BLaER1 treated with 17β-estradiol and CSF1 and Interleukin-3, amounts not matched to agents 10 nM and 100 nM (cell line): ENCODE data around the gene SHISA6.
A peak's percentile ranks its signal among the peaks of the same experiment; 100 is the strongest.

Experiments
- H3K27ac ChIP-seq, 11 experiments: shearing (Covaris generic); formaldehyde crosslinking; 2 replicates each; pipeline ENCODE4 v1.8.1; 2022
- H3K27me3 ChIP-seq, 11 experiments: shearing (Covaris generic); formaldehyde crosslinking; 2 replicates each; pipeline ENCODE4 v1.8.1; 2022
- H3K36me3 ChIP-seq, 11 experiments: shearing (Covaris generic); formaldehyde crosslinking; 2 replicates each; pipeline ENCODE4 v1.8.1; 2022
- H3K4me1 ChIP-seq, 10 experiments: shearing (Covaris generic); formaldehyde crosslinking; 2 replicates each; pipeline ENCODE4 v1.8.1; 2022
- H3K4me2 ChIP-seq, 11 experiments: shearing (Covaris generic); formaldehyde crosslinking; 2 replicates each; pipeline ENCODE4 v1.8.1; 2022
- H3K4me3 ChIP-seq, 10 experiments: shearing (Covaris generic); formaldehyde crosslinking; 2 replicates each; pipeline ENCODE4 v1.8.1; 2022
- H3K9ac ChIP-seq, 11 experiments: shearing (Covaris generic); formaldehyde crosslinking; 2 replicates each; pipeline ENCODE4 v1.8.1; 2022
- H3K9me3 ChIP-seq, 11 experiments: shearing (Covaris generic); formaldehyde crosslinking; replicated peaks in 1 of 11; 2 replicates each; pipeline ENCODE4 v1.8.1; 2022
- H4K20me1 ChIP-seq, 11 experiments: shearing (Covaris generic); formaldehyde crosslinking; 2 replicates each; pipeline ENCODE4 v1.8.1; 2022
- Cebpa-rat ChIP-seq, 11 experiments: shearing (Covaris generic); IDR thresholded peaks; 2 replicates each; pipeline ENCODE4 v1.8.1; 2022

Gene SHISA6

DNA sequence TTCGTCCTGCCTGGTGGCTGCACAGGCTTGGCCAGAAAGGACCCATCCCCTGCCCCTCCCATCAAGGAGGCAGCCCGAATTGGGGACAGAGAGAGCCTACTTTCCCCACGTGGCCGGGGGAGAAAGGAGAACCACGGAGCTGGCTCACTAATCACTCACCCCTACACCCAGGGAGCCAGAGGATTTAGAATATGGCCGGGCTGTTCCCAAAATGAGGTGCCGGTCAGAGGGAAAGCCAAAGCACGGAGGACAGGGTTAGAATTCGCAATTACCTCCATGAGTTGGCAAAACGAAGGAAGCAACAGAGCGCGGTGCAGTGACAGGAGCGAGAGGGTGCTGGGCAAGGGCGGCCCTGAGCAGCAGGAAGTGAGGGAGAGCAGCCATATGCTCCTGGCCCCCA, 33.1 kb downstream of the SHISA6 start:
- TF ChIP-seq Cebpa-rat (IDR thresholded peaks at IDR 0.05) = no peak
- H3K4me3 ChIP-seq = no peak overlapping the region
- no peak overlapping the region for H3K9ac ChIP-seq
- H3K9me3 ChIP-seq = no peaks in the 10 kb centered on the region
- no peak overlapping the region for H3K4me2 ChIP-seq
- no peak overlapping the region for H3K27ac ChIP-seq
- peaks cover 0 to 12% (median 0%) of the 10 kb centered on the region in 10 experiments; a peak in 5 of 20 replicates for H3K4me1 ChIP-seq
- H3K36me3 ChIP-seq = no peaks in the 10 kb centered on the region
- H4K20me1 ChIP-seq = no peaks in the 10 kb centered on the region
- no peaks in the 10 kb centered on the region for H3K27me3 ChIP-seq

DNA sequence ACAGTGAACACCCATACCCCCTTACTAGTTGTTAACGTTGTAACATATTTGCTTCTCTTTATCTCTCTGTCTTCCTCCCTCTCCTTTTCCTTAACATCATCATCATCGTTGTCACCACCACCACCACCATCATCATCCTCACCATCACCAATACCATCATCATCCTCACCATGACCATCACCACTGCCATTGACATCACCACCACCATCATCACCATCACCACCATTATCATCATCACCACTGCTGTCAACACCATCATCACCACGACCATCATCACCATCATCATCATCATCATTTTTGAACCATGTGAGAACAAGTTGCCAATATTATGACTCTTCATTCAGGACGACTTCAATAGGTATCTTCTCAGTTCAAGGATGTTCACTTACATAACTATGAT, 35.5 kb downstream of the SHISA6 start:
- Histone ChIP-seq H4K20me1 (no peaks in the 10 kb centered on the region), H3K36me3 (no peaks in the 10 kb centered on the region), H3K4me1 (peaks cover 0 to 12% (median 0%) of the 10 kb centered on the region in 10 experiments; a peak in 5 of 20 replicates), H3K4me2 (no peak overlapping the region), H3K4me3 (no peak overlapping the region), H3K27me3 (no peaks in the 10 kb centered on the region), H3K9ac (no peak overlapping the region), H3K9me3 (peaks cover 0 to 13% (median 5%) of the 10 kb centered on the region in 11 experiments; a peak in 10 of 22 replicates), H3K27ac (no peak overlapping the region)
- no peak for TF ChIP-seq Cebpa-rat (IDR thresholded peaks at IDR 0.05)

DNA sequence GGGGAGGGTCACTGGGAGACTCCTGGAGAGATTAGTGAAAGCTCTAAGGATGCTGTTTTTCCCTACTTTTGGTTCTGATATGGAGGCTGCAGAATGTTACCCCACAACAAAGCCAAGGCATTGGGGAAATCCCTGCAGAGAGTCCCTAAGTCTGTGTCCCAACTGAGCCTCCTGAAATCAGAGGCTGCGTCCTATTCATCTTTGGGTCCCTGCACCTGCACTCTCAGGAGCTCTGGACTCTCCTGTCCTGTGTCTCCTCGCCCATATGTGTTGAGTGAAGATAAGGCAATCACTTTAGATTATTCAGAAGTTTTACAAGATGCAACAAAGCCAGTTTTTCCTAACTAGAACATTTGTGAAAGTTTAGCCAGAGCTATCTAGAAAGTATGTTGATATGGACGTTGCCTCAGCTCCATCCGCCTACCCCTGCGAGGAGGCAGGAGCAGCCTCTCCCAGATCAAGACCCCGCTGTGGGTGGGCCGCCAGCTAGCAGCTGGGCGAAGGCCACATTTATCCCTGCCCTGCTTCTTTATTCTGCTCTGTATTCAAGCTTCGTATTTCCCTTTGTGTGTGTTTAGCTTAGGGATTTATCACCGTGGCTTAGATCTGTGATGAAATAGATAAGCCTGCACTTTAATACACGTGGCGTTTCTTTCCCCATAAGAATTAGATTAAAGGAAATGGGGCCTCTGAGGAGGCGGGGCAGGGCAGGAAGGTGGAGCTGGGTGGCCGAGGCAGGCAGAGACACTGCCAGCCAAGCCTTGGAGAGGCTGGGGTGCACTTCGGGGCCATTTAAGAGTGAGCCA, 37.4 kb downstream of the SHISA6 start:
- Histone ChIP-seq H3K4me2 (0 out of 22 replicates have a peak overlapping the region, but pooled peaks of 2 of the 11 experiments have one; percentile 10 to 31), H3K27ac (no peak overlapping the region), H4K20me1 (no peaks in the 10 kb centered on the region), H3K9me3 (peaks cover 0 to 19% (median 9%) of the 10 kb centered on the region in 11 experiments; a peak in 10 of 22 replicates), H3K4me3 (no peak overlapping the region), H3K27me3 (no peaks in the 10 kb centered on the region), H3K9ac (no peak overlapping the region), H3K4me1 (peaks cover 0 to 12% (median 0%) of the 10 kb centered on the region in 10 experiments; a peak in 5 of 20 replicates), H3K36me3 (no peaks in the 10 kb centered on the region)
- TF ChIP-seq Cebpa-rat (IDR thresholded peaks at IDR 0.05) = no peak

DNA sequence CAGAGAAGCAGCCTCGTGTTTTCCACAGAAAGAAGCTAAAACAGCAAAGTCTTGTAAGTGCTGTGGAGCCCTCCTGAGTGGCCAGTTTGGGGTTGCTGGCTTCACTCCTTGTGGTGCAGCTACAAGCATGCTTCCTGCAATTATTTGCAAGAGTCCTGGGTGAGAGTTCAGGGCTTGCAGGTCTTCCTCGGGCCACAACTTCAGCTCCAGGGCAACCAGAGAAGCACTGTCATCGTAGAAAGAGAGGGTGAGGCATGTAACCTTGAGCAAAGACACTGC, 37.9 kb downstream of the SHISA6 start:
- no peaks in the 10 kb centered on the region for H3K27me3 ChIP-seq
- H3K9me3 ChIP-seq = peaks cover 0 to 19% (median 9%) of the 10 kb centered on the region in 11 experiments; a peak in 10 of 22 replicates
- H3K36me3 ChIP-seq = no peaks in the 10 kb centered on the region
- H3K4me3 ChIP-seq = no peak overlapping the region
- 0 out of 22 replicates have a peak overlapping the region, but pooled peaks of 2 of the 11 experiments have one; percentile 10 to 31 for H3K4me2 ChIP-seq
- no peak overlapping the region for H3K27ac ChIP-seq
- H3K9ac ChIP-seq = no peak overlapping the region
- no peaks in the 10 kb centered on the region for H4K20me1 ChIP-seq
- H3K4me1 ChIP-seq = peaks cover 0 to 12% (median 0%) of the 10 kb centered on the region in 10 experiments; a peak in 5 of 20 replicates
- no peak for TF ChIP-seq Cebpa-rat (IDR thresholded peaks at IDR 0.05)

DNA sequence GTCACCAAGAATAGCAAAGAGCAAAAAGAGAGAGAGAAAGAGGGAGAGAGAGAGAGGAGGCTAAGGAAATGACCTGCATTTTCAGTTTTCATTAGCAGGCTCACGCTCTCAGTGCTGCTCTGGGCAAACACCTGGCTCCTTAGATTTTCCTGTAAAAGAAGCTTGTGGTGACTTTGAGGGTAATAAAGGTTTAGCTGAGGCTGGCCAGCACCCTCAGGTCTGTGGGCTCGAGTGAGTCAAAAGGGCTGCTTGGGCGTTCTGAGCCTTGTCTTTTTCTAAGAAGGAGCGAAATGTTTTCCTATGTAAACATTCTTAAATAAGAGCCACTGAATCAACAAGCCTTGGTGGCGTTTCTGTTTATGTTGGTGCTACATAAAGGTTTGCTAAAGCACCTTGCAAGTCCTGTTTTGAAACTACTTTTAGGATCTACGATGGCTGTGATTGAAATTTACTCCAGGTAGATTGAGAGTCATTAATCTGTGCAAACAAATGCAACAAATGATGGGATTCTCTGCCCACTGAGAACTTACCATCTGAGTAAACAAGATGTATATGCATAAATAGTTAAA, 38.8 kb downstream of the SHISA6 start:
- Histone ChIP-seq H3K36me3 (no peaks in the 10 kb centered on the region), H3K4me3 (no peak overlapping the region), H3K27ac (no peak overlapping the region), H3K27me3 (no peaks in the 10 kb centered on the region), H3K9ac (no peak overlapping the region), H3K4me2 (no peak overlapping the region), H3K4me1 (peaks cover 0 to 12% (median 0%) of the 10 kb centered on the region in 10 experiments; a peak in 5 of 20 replicates), H4K20me1 (no peaks in the 10 kb centered on the region), H3K9me3 (peaks cover 0 to 19% (median 9%) of the 10 kb centered on the region in 11 experiments; a peak in 11 of 22 replicates)
- TF ChIP-seq Cebpa-rat (IDR thresholded peaks at IDR 0.05) = no peak

DNA sequence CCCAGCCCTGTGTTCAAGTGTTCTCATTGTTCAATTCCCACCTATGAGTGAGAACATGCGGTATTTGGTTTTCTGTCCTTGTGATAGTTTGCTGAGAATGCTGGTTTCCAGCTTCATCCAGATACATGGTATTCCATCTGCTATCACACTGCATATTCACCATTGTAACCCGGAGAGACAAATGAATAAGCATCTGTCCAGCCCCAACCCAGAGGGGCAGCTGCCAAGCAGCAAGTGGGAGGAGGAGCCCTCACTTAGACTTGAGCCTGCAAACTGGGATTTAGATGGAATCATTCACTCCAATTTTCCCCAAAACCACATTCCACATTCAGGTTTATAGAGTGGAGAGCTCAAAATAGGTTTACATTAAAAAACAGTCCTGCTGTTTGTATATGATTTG, 41.6 kb downstream of the SHISA6 start:
- Histone ChIP-seq H3K36me3 (no peaks in the 10 kb centered on the region), H4K20me1 (no peaks in the 10 kb centered on the region), H3K9me3 (peaks cover 0 to 19% (median 9%) of the 10 kb centered on the region in 11 experiments; a peak in 11 of 22 replicates), H3K4me1 (peaks cover 0 to 6% (median 0%) of the 10 kb centered on the region in 10 experiments; a peak in 2 of 20 replicates), H3K9ac (no peak overlapping the region), H3K27ac (no peak overlapping the region), H3K27me3 (no peaks in the 10 kb centered on the region), H3K4me3 (no peak overlapping the region), H3K4me2 (no peak overlapping the region)
- no peak for TF ChIP-seq Cebpa-rat (IDR thresholded peaks at IDR 0.05)

DNA sequence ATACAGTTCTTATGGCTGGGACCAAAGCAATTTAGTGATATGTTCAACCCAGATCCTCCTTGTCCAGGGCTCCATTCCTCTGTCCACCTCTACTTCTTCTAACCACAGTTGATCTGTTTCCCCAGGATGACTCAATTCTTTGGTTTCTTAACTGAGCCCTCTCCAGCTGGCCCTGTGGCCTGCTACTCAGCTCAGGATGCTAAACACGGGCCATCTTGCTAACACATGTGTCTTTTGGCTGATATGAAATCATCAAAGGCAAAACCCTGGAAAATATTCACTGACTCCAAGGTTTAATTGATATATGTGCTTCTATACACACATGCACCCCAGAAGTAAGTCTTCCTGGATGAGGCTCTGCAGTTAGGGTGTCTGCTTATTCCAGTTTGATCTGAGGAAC, 43.8 kb downstream of the SHISA6 start:
- no peaks in the 10 kb centered on the region for H3K4me1 ChIP-seq
- H4K20me1 ChIP-seq = no peaks in the 10 kb centered on the region
- peaks cover 0 to 19% (median 9%) of the 10 kb centered on the region in 11 experiments; a peak in 11 of 22 replicates for H3K9me3 ChIP-seq
- H3K9ac ChIP-seq = no peak overlapping the region
- no peak overlapping the region for H3K4me2 ChIP-seq
- H3K4me3 ChIP-seq = no peak overlapping the region
- no peak overlapping the region for H3K27ac ChIP-seq
- no peak for TF ChIP-seq Cebpa-rat (IDR thresholded peaks at IDR 0.05)
- no peaks in the 10 kb centered on the region for H3K36me3 ChIP-seq
- H3K27me3 ChIP-seq = no peaks in the 10 kb centered on the region

DNA sequence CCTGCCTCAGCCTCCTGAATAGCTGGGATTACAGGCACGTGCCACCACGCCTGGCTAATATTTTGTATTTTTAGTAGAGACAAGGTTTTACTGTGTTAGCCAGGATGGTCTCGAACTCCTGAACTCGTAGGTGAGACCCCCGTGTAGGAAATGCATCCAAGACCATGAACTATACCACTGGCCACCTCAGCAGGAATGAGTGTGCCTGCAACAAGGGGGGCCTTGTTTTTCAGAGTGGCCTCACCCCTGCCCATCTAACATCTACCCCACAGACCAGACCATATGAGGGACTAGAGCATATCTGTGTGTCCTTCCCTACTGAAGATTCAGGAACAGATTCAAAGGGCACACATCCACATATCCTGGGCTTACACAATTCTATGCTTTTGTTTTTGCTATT, 44.9 kb downstream of the SHISA6 start:
- Histone ChIP-seq H3K36me3 (no peaks in the 10 kb centered on the region), H3K9me3 (peaks cover 0 to 12% (median 5%) of the 10 kb centered on the region in 11 experiments; a peak in 9 of 22 replicates), H3K4me1 (no peaks in the 10 kb centered on the region), H3K9ac (no peak overlapping the region), H3K4me3 (no peak overlapping the region), H3K27ac (no peak overlapping the region), H4K20me1 (no peaks in the 10 kb centered on the region), H3K4me2 (no peak overlapping the region), H3K27me3 (no peaks in the 10 kb centered on the region)
- no peak for TF ChIP-seq Cebpa-rat (IDR thresholded peaks at IDR 0.05)

DNA sequence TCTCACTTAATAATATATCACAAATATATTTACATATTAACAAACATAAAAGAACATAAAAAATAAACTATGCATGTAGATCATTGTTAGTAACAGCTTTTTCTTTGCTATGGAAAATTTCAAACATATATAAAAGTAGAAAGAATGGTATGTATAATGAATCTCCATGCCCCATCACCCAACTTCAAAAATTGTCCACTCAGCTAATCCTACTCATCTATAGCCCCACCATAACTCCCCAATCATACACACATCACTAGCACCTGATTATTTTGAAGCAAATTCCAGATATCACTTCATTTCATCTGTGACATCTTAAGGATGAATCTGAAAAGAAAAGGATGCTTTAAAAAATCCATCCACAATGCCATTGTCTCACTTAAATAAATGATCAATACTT, 46.8 kb downstream of the SHISA6 start:
- Histone ChIP-seq H3K9me3 (peaks cover 0 to 4% (median 0%) of the 10 kb centered on the region in 11 experiments; a peak in 2 of 22 replicates), H3K4me1 (no peaks in the 10 kb centered on the region), H3K9ac (no peak overlapping the region), H3K36me3 (no peaks in the 10 kb centered on the region), H3K4me3 (no peak overlapping the region), H3K27ac (no peak overlapping the region), H4K20me1 (no peaks in the 10 kb centered on the region), H3K27me3 (no peaks in the 10 kb centered on the region), H3K4me2 (no peak overlapping the region)
- no peak for TF ChIP-seq Cebpa-rat (IDR thresholded peaks at IDR 0.05)
